OCI-LY3 (cell line): Measurements from ENCODE around the gene ZNF141.
A peak's percentile ranks its signal among the peaks of the same experiment; 100 is the strongest.
"Not testable (repeated sequence)": the region's sequence is repeated elsewhere in the genome, so short reads cannot be mapped to it uniquely, and the experiment has no call there.

Experiments used
- H2AFZ ChIP-seq: fragments of 200-600, 300-600 bp; shearing (Covaris generic); 2 replicates; pipeline ENCODE4 v1.6.0; 2014; ENCODE audit warnings: antibody characterized with exemption, low read depth, low read length
- H3K27ac ChIP-seq: fragments of 200-600, 300-600 bp; sonication (generic); 2 replicates; pipeline ENCODE4 v1.5.1; 2014; ENCODE audit warnings: mild to moderate bottlenecking, low read length, moderate library complexity, mixed read lengths
- H3K27me3 ChIP-seq: fragments of 200-600, 300-600 bp; sonication (generic); 2 replicates; pipeline ENCODE4 v1.6.1; 2014; ENCODE audit warnings: low read depth, low read length, mixed read lengths
- H3K36me3 ChIP-seq: fragments of 200-600, 300-600 bp; sonication (generic); replicated peaks from 2 replicates; pipeline ENCODE3; 2014; ENCODE audit warnings: low read depth, low read length, mixed read lengths
- H3K4me1 ChIP-seq: fragments of 300-600, 200-600 bp; sonication (generic); 2 replicates; pipeline ENCODE4 v1.6.1; 2014; ENCODE audit warnings: low read length, mixed read lengths
- H3K4me2 ChIP-seq: fragments of 200-600, 300-600 bp; sonication (generic); 2 replicates; pipeline ENCODE4 v1.6.1; 2014; ENCODE audit warnings: low read length, mixed read lengths
- H3K4me3 ChIP-seq: fragments of 300-600, 200-600 bp; sonication (generic); 2 replicates; pipeline ENCODE4 v1.5.1; 2014; ENCODE audit warnings: antibody characterized with exemption, mild to moderate bottlenecking, low read length, moderate library complexity
- H3K79me2 ChIP-seq: fragments of 300-600, 200-600 bp; shearing (Covaris generic); 2 replicates; pipeline ENCODE4 v1.6.1; 2014; ENCODE audit warnings: mild to moderate bottlenecking, low read length, mixed read lengths
- H3K9ac ChIP-seq: fragments of 300-600, 200-600 bp; shearing (Covaris generic); 2 replicates; pipeline ENCODE4 v1.6.0; 2014; ENCODE audit warnings: mild to moderate bottlenecking, low read length, moderate library complexity
- H3K9me3 ChIP-seq: fragments of 200-600, 300-600 bp; shearing (Covaris generic); 2 replicates; pipeline ENCODE4 v1.6.1; 2014; ENCODE audit warnings: low read length, mixed read lengths; ENCODE audit not compliant: insufficient read depth
- H4K20me1 ChIP-seq: fragments of 200-600, 300-600 bp; sonication (generic); 2 replicates; pipeline ENCODE4 v1.6.1; 2016; ENCODE audit warnings: low read length, mixed read lengths; ENCODE audit not compliant: insufficient read depth
- EZH2phosphoT487 ChIP-seq: fragments of 200-600 bp; shearing (Covaris generic); IDR thresholded peaks from 2 replicates; pipeline ENCODE4 v1.6.1; 2018; ENCODE audit warnings: antibody characterized with exemption, mixed run types, low read depth
- TF ChIP-seq, protein P1 (sequence below): fragments of 200-600, 300-600 bp; sonication (generic); IDR thresholded peaks from 2 replicates; pipeline ENCODE4 v1.5.1; 2014; ENCODE audit warnings: antibody characterized with exemption, low read length, low read depth

ZNF141 gene

DNA sequence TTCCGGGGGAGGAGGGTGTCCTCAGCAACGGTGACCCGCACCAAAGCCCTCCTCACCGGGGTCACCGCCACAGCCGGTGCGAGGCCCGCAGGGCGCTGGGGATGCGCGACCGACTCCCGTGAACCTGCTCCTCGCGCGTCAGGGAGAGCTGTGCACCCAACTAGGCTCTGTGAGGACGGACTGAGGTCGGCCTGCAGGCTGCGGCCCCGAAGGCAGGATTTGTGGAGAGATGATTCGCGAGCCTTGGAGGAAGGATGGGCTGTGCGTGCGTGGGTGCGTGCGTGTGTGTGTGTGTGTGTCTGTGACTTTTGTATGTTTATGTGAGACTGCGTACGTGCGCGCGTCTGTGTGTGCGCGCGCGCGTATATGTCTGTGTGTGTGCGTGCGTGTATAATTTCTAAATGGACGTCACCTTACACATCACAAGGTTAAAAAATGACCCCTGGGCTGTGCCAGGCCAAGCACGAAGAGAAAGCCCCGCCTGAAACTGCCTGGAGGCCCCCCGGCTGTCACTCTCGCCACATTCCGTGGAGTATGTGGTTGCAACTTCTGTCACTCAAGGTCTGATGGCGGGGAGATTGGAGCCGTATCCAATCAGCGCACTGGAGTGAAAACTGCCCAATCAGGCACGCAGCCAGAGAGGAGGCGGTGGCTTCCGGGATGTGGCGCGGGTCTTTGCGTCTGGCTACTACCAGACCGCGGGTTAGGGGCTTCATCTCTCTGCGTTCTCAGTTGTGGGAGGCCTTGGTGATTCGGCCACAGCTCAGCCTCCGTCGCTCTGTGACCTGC lies at the start of gene ZNF141:
Gene ZNF141 (plus strand): TSS at position 672 of the 789 bp plus-strand sequence. CDS start 170 bp downstream, outside the sequence.
- Histone ChIP-seq H3K36me3 (no peaks in the 10 kb centered on the region), H4K20me1 (no peaks in the 10 kb centered on the region), H2AFZ (no peak within 1 kb of the TSS), H3K4me3 (peak within 1 kb of the TSS; percentile 51; the same call in 1 of the 2 replicates), H3K79me2 (no peaks in the 10 kb centered on the region), H3K4me2 (no peak within 1 kb of the TSS), H3K9me3 (0 out of 2 replicates have a peak, but pooled peaks cover 3% of the 10 kb centered on the region), H3K4me1 (no peaks in the 10 kb centered on the region), H3K27ac (no peak within 1 kb of the TSS), H3K9ac (no peak within 1 kb of the TSS), H3K27me3 (no peaks in the 10 kb centered on the region)
- TF ChIP-seq, protein P1, sequence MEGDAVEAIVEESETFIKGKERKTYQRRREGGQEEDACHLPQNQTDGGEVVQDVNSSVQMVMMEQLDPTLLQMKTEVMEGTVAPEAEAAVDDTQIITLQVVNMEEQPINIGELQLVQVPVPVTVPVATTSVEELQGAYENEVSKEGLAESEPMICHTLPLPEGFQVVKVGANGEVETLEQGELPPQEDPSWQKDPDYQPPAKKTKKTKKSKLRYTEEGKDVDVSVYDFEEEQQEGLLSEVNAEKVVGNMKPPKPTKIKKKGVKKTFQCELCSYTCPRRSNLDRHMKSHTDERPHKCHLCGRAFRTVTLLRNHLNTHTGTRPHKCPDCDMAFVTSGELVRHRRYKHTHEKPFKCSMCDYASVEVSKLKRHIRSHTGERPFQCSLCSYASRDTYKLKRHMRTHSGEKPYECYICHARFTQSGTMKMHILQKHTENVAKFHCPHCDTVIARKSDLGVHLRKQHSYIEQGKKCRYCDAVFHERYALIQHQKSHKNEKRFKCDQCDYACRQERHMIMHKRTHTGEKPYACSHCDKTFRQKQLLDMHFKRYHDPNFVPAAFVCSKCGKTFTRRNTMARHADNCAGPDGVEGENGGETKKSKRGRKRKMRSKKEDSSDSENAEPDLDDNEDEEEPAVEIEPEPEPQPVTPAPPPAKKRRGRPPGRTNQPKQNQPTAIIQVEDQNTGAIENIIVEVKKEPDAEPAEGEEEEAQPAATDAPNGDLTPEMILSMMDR = no peak
- TF ChIP-seq EZH2phosphoT487 = no peak

DNA sequence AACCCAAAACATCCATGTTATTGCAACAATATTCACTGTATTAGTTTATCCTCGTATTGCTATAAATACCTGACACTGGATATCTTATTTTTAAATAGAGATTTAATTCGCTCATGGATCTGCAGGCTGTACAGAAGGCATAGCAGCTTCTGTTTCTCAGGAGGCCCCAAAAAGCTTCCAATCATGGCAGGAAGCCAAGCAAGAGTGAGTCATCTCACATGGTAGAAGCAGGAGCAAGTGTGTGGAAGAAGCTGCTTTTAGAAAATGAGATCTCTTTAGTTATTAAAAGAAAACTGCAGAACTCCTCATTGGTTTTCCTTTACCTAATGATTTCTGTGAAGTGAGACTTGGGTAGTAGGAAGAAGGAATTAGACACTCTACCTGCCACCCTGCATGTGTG lies 48.7 kb upstream of the ZNF141 start:
- no peak overlapping the region for H2AFZ ChIP-seq
- H3K4me3 ChIP-seq = no peak overlapping the region
- H3K79me2 ChIP-seq = no peaks in the 10 kb centered on the region
- no peaks in the 10 kb centered on the region for H3K27me3 ChIP-seq
- no peak overlapping the region for H3K27ac ChIP-seq
- H3K4me2 ChIP-seq = no peak overlapping the region
- no peak for TF ChIP-seq EZH2phosphoT487
- TF ChIP-seq, protein P1 = no peak
- peaks cover 8% of the 10 kb centered on the region; the same call in 1 of the 2 replicates for H3K9me3 ChIP-seq
- H4K20me1 ChIP-seq = no peaks in the 10 kb centered on the region
- no peak overlapping the region for H3K9ac ChIP-seq
- H3K4me1 ChIP-seq = no peaks in the 10 kb centered on the region
- H3K36me3 ChIP-seq = no peaks in the 10 kb centered on the region

DNA sequence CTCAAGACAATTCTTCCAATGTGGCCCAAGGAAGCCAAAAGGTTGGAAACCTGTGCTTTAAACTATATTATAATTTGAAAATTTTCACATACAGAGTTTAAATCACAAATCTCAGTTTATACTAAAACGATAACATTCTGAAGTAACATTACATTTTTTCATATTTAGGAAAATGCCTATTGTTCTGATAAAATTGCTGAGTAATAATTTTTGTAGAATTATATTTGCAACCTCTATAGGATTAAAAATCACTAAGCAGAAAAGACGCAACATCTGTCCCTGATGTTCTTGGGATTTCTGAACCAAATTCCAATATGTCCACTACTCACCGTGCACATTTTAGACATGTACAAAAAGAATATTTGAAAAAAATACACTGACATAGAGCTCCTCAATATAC lies 42.9 kb upstream of the ZNF141 start:
- peaks cover 8% of the 10 kb centered on the region; the same call in 1 of the 2 replicates for H3K9me3 ChIP-seq
- no peaks in the 10 kb centered on the region for H3K79me2 ChIP-seq

DNA sequence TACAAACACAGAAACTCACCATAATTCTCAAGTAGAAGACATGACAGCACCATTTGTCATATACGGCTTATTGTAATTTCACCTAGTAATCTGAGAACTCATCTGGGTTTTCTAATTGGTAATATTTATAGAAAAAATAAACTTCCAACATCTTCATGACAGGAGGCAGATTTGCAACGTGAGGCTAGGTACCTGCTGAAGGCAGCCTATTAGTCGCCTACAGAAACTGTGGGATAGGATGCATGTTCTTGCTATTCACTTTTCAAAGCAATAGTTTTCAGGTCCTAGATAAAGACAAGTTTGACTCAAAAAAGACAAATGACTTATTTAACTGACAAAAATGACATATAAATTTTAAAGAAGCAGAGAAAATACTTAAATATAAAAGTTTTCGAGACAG lies 35.2 kb upstream of the ZNF141 start:
- H3K79me2 ChIP-seq = no peaks in the 10 kb centered on the region
- TF ChIP-seq, protein P1 = no peak
- TF ChIP-seq EZH2phosphoT487 = no peak
- H3K4me2 ChIP-seq = no peak overlapping the region
- peaks cover 20% of the 10 kb centered on the region for H3K9me3 ChIP-seq
- H3K4me1 ChIP-seq = peaks cover 14% of the 10 kb centered on the region
- peaks cover 6% of the 10 kb centered on the region for H3K36me3 ChIP-seq
- H4K20me1 ChIP-seq = no peaks in the 10 kb centered on the region
- no peak overlapping the region for H2AFZ ChIP-seq
- no peaks in the 10 kb centered on the region for H3K27me3 ChIP-seq
- no peak overlapping the region for H3K9ac ChIP-seq
- no peak overlapping the region for H3K27ac ChIP-seq
- no peak overlapping the region for H3K4me3 ChIP-seq

More for the DNA sequence above, 42.9 kb upstream of the ZNF141 start:
- Histone ChIP-seq H3K27me3 (no peaks in the 10 kb centered on the region), H2AFZ (no peak overlapping the region), H3K9ac (no peak overlapping the region), H3K4me1 (no peaks in the 10 kb centered on the region), H4K20me1 (no peaks in the 10 kb centered on the region), H3K4me3 (no peak overlapping the region), H3K4me2 (no peak overlapping the region), H3K36me3 (no peaks in the 10 kb centered on the region), H3K27ac (no peak overlapping the region)
- TF ChIP-seq, protein P1 = no peak
- TF ChIP-seq EZH2phosphoT487 = no peak

DNA sequence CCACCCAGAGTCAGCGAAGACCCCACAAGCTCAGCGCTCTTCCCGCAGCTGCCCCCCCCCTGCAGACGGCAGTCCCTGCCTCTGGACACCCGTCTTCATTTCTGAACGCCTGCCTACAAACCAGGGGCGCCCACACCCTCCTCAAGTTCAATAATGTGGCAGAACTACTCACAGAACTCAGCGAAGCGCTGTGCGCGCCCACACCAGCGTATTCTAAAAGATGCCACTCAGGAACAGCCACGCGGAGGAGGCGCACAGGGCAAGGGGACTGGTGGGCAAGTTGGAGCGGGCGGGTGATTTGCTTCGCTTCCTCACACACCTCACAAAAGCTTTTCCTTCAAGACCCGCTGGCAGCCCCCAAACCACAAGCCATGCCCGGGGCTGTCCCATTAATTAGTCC lies 33.1 kb upstream of the ZNF141 start:
- not testable (repeated sequence) for H3K36me3 ChIP-seq, H3K4me3 ChIP-seq, H4K20me1 ChIP-seq, H3K9ac ChIP-seq, H3K4me2 ChIP-seq, H3K27me3 ChIP-seq, H2AFZ ChIP-seq, H3K27ac ChIP-seq, H3K79me2 ChIP-seq
- H3K9me3 ChIP-seq = peaks cover 33% of the 10 kb centered on the region
- H3K4me1 ChIP-seq = peaks cover 23% of the 10 kb centered on the region
